ENCODE measurements around the gene RAB18. TPM values are rescaled to one million over a fixed set of nuclear protein-coding genes. Genes with fewer than 3 reads are reported as not detected.
A peak's percentile ranks its signal among the peaks of the same experiment; 100 is the strongest.

The RAB18 gene
- total RNA-seq, 1 experiment from 2014 or later, result 89.4 TPM

- Histone ChIP-seq H3K79me2 (ENCODE audit: insufficient read depth, low read length) (no peaks in the 10 kb centered on the region), H3K79me1 (ENCODE audit: insufficient read depth, low read depth, low read length, poor library complexity, severe bottlenecking) (no peaks in the 10 kb centered on the region), H4K8ac (replicated peaks; ENCODE audit: insufficient read length, low read depth, low read length) (no peak overlapping the region), H3K18ac (ENCODE audit: insufficient read length, low read depth, low read length) (no peak overlapping the region), H3T11ph (ENCODE audit: low read length) (no peak overlapping the region), H3K9ac (ENCODE audit: extremely low read depth, insufficient read length, low read length) (no peak overlapping the region), H4K91ac (ENCODE audit: insufficient read length, low read depth, low read length) (no peak overlapping the region), H4K5ac (ENCODE audit: insufficient read length, low read depth, low read length) (no peak overlapping the region), H3K14ac (ENCODE audit: insufficient read depth, low read length) (no peak overlapping the region), H3K4me2 (ENCODE audit: insufficient read depth, insufficient read length, low read length) (no peak overlapping the region), H2BK5ac (ENCODE audit: insufficient read length, low read length) (no peak overlapping the region), H2AK5ac (ENCODE audit: insufficient read length, low read length) (no peak overlapping the region), H2BK120ac (ENCODE audit: low read depth, low read length, poor library complexity, severe bottlenecking) (no peak overlapping the region), H3K9me3 (ENCODE audit: control insufficient read depth, low read depth, low read length) (no peaks in the 10 kb centered on the region), H2AFZ (ENCODE audit: low read length) (no peak overlapping the region), H3K56ac (ENCODE audit: insufficient read length, low read depth, low read length) (no peak overlapping the region), H3K27ac (ENCODE audit: insufficient read length, low read depth, low read length) (no peak overlapping the region), H3K4me1 (ENCODE audit: insufficient read depth, low read length) (no peaks in the 10 kb centered on the region), H2BK20ac (ENCODE audit: low read depth, low read length, poor library complexity, severe bottlenecking) (no peak overlapping the region), H2BK15ac (ENCODE audit: low read depth, low read length) (no peak overlapping the region), H3K23ac (ENCODE audit: insufficient read length, low read depth, low read length) (no peak overlapping the region), H3K4ac (ENCODE audit: low read depth, low read length) (no peak overlapping the region), H2BK12ac (ENCODE audit: insufficient read length, low read depth, low read length) (no peak overlapping the region), H3K23me2 (ENCODE audit: insufficient read length, low read depth, low read length, poor library complexity, severe bottlenecking) (no peaks in the 10 kb centered on the region), H4K20me1 (ENCODE audit: control insufficient read depth, insufficient read depth, insufficient read length) (no peaks in the 10 kb centered on the region), H3K27me3 (ENCODE audit: insufficient read depth, low read length) (no peaks in the 10 kb centered on the region)
- Mint-ChIP-seq H3K36me3 (ENCODE audit: insufficient read depth in 1 of 3, low read depth in 3 of 3) (peaks cover 0 to 12% (median 6%) of the 10 kb centered on the region in 3 experiments; a peak in 4 of 7 replicates), H3K27me3 (ENCODE audit: low read depth) (no peaks in the 10 kb centered on the region), H3K4me3 (no peak overlapping the region), H3K4me1 (peaks cover 9% of the 10 kb centered on the region in 2 experiments), H3K9me3 (no peaks in the 10 kb centered on the region), H3K27ac (peak overlapping the region in 2 of 3 experiments; percentile 29 to 92; a peak in 4 of 7 replicates)
- no CpG with 5 or more reads among the region's 3 CpGs for WGBS (ENCODE audit: extremely low coverage, insufficient read length, low lambda C conversion rate)
- DNase-seq, result no peak
- TF ChIP-seq CTCF (conservative IDR thresholded peaks at IDR 0.05), result no peak
Observed at GRCh38 chr10:27547482-27547881, 43.4 kb downstream of the RAB18 start.
